ENCODE results near the gene DLAT.

DNA sequence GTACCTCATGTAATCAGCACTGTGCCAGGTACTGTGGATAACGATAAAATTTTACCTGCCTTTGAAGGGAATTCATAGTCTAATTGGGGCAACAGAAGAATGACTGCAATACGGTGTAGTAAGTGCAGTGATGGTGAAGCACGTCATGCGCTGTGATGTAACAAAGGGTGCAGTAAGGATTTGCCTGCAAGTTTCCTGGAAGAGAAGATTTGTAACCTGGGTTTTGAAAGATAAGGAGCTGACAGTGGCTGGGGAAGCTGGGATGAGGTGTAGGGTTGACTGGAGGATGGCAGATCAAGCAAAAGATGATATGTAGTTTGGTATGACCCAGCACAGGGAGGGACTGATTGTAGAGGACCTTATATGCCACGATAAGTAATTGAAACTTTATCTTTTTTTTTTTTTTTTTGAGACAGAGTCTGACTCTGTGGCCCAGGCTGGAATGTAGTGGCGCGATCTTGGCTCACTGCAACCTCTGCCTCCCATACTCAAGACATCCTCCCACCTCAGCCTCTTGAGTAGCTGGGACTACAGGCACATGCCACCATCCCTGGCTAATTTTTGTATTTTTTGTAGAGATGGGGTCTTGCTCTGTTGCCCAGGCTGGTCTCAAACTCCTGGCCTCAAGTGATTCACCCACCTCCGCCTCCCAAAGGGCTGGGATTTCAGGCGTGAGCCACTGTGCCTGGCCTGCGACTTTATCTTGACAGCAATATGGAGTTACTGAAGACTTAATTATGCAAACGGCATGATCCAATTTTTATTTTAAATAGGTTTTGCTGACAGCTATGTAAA lies 72.7 kb downstream of the DLAT start:
- TF ChIP-seq CTCF (conservative IDR thresholded peaks at IDR 0.05 in 1 of 2, IDR thresholded peaks at IDR 0.05 in 1 of 2; ENCODE audit: extremely low read depth in 1 of 2, insufficient read depth in 1 of 2, low read depth in 1 of 2, low read length in 2 of 2) (no peak), EZH2 (IDR thresholded peaks at IDR 0.05; ENCODE audit: borderline replicate concordance, low read length) (no peak)

Measured in mammary epithelial cell (primary cell).